22Rv1 (cell line): ENCODE measurements around the gene RALGPS1.

Experiments used
- H3K27ac ChIP-seq: fragments of 450-650 bp; 2 replicates; pipeline ENCODE4 v1.5.1; 2017
- ZFX ChIP-seq: fragments of 450-650 bp; IDR thresholded peaks from 2 replicates; pipeline ENCODE4 v1.6.1; 2017; ENCODE audit warnings: antibody characterized with exemption, borderline replicate concordance
- TF ChIP-seq, protein P1 (sequence below): fragments of 450-650 bp; IDR thresholded peaks from 2 replicates; pipeline ENCODE4 v1.5.1; 2017; ENCODE audit warnings: mild to moderate bottlenecking

RALGPS1 gene

DNA sequence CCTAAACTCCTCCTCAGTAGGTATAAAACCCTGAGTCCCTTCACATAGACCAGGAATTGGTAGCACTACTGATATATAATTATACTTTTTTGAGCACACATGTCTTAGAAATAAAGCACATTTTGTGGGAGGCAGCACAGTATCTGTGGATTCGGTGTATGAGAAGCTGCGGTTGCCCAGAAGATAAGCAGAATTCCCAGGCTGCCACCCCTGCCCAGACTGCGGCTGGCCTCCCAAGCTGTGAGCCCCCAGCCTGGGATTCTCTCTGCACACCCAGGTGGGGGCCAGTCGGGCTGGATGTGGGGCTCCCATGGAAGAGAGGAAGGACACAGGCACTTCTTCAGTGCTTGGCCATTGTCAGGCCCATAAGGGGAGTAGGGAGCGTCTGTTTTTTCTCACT is 233.4 kb downstream of the RALGPS1 start:
- no peak for TF ChIP-seq ZFX
- TF ChIP-seq, protein P1, sequence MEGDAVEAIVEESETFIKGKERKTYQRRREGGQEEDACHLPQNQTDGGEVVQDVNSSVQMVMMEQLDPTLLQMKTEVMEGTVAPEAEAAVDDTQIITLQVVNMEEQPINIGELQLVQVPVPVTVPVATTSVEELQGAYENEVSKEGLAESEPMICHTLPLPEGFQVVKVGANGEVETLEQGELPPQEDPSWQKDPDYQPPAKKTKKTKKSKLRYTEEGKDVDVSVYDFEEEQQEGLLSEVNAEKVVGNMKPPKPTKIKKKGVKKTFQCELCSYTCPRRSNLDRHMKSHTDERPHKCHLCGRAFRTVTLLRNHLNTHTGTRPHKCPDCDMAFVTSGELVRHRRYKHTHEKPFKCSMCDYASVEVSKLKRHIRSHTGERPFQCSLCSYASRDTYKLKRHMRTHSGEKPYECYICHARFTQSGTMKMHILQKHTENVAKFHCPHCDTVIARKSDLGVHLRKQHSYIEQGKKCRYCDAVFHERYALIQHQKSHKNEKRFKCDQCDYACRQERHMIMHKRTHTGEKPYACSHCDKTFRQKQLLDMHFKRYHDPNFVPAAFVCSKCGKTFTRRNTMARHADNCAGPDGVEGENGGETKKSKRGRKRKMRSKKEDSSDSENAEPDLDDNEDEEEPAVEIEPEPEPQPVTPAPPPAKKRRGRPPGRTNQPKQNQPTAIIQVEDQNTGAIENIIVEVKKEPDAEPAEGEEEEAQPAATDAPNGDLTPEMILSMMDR, result no peak
- H3K27ac ChIP-seq, result no peak overlapping the region

DNA sequence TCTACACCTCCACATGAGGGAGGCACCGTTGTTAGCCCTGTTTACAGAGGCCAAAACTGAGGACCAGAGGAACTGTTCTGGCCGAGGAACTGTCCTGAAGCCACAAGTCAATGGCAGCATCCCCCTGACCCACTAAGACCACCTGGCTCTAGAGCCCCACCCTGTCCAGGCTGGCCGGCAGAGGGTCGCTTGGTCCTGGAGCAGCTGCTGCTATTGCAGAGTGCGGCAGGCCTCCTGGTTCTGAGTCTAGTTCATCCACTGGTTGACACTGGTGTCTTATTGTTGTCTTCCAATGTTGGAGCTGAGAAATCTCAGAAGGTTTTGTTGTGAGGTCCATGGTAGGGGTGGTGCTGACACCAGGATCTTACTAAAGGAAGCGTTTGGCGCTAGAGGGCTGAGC is 234.4 kb downstream of the RALGPS1 start:
- no peak overlapping the region for H3K27ac ChIP-seq
- no peak for TF ChIP-seq ZFX
- TF ChIP-seq, protein P1, result no peak

DNA sequence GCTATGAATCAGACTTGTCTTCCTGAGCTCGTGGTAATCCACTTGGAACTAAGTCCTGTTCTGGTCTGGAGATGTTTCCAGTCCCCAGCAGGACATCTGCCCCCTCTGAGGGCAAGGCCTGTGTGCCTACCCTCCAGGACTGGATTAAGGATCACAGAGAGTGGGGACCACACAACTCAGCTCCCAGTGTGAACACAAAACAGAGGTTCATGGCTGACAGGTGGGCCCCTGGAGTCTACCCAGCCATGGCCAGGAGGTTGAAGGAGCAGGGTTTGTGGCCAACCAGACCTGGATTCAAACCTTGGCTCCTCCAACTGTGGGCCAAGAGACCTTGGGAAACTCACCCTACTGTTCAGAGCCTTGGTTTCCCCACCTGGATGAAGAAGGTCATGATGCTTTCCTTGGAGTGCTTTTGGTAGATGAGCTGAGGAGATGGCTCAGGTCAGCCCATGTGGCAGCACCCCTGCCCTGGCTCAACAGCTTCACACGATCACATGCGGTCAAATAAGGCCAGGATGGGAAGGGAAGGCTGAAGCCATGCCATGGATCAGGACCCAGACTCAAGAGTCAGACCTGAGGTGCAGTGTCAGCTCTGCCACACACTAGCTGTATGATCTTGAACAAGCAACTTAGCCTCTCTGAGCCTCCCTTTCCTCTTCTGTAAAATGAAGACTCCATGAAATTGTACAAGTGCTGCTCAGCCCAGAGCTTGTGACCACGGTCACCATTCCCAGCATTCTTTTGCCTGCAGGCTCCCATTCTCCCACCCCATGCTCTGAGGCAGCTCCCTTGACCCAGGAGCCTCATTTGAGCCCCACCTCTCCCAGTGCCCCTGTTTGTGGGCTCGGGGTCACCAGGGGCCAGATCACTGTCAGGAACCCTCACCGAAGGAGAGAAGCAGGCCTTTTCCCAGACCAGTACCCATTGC is 235.1 kb downstream of the RALGPS1 start:
- no peak overlapping the region for H3K27ac ChIP-seq

DNA sequence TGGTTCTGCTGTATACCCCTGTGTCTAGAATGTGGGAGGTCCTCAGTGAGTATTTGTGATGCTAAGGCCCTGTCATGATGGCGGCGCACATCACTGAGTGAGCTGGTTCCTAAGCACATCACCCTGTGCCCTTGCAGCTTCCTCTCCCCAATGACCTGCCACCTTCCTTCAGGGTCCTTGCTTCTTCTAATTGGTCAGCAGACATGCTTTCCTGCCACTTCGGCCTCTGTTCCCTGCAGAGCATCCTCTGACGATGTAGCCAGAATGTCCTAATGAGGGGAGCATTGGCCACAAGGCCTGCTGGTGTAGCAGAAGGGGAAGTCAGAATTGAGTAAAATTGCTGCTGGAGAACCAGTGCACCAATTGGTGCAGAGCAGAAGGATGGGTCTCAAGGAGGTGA is 238.9 kb downstream of the RALGPS1 start:
- TF ChIP-seq ZFX, result no peak
- TF ChIP-seq, protein P1, result no peak
- H3K27ac ChIP-seq, result no peak overlapping the region

More for the DNA sequence above, 235.1 kb downstream of the RALGPS1 start:
- no peak for TF ChIP-seq ZFX
- TF ChIP-seq, protein P1, result no peak

DNA sequence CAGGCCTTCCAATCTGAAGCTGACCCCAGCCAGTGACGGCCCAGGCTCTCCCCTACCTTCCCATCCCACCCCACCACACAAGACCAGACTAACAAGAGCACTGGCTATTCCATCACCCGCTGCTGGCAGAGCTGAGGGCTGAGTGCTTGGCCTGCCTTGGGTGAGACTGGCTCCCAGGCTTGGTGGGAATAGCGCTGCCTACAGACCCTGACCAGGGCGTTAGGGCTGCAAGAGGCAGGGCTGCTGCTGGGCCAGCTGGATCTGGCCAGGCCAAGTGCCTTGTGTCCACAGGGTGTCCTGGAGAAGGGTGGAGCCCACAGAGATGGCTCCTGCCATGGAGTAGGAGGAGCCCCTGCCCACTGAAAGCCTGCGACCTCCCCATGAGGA is 239.4 kb downstream of the RALGPS1 start:
- H3K27ac ChIP-seq, result no peak overlapping the region
- TF ChIP-seq, protein P1, result no peak

DNA sequence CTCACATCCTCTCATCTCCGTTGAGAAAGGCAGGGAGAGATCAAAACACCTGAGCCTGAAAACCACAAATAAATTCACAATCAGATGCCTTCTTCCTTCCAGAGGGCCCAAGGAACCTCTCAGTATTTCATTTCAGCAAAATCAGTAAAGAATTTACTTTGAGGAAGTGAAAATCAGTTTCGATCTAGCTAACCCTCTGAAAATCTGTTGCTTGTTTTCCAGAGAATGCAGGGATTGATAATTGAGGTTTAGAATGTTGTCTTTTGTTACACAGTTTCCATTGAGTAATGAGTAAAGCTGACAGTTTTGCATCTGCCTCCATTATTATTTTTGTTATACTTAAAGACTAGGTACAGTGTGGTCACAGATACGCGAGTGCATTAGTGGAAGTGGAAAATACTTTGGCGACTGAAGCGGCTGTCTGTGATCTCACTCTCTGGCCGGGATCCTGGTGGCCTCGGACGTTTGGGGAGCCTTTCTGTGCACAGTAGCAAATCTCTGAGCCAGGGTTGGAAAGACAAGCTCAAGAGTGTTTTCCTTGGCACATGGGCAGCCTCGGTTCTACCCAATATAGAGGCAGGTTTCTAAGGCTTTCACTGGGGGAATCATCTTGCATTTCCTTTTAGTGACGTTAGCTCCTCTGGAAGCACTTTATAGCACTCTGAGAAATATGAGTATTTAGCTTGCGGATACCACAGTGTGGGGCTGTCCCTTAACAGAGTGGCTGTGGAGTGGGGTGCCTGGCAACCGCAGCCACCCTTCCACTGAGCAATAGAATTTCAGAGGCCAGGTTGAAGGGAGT is 240.0 kb downstream of the RALGPS1 start:
- TF ChIP-seq, protein P1, result no peak
- TF ChIP-seq ZFX, result no peak
- H3K27ac ChIP-seq, result no peak overlapping the region
